OCI-LY7 (cell line): ENCODE results near the gene KREMEN1. TPM values are rescaled to one million over a fixed set of nuclear protein-coding genes. Genes with fewer than 3 reads are reported as not detected.

ENCODE experiments used
- BruUV-seq: library from RNA; stranded (reverse); fragments of 400-500 nt; replicated peaks from 2 replicates; lab custom pipeline; 2021; lab: Mats Ljungman, UMichigan
- CTCF ChIA-PET: fragments of 300-600 bp; sonication (Branson Sonifier 250); formaldehyde crosslinking; loops from one replicate; lab custom pipeline; 2022; ENCODE audit warnings: antibody characterized with exemption; ENCODE audit not compliant: unreplicated experiment; lab: Charles Lee
- POLR2A ChIA-PET: fragments of 300-600 bp; sonication (Branson Sonifier 250); formaldehyde crosslinking; loops from one replicate; lab custom pipeline; 2022; ENCODE audit warnings: antibody characterized with exemption; lab: Charles Lee
- DNase-seq: peaks from one replicate; pipeline ENCODE4 v3.0.0-alpha.2; 2015; ENCODE audit warnings: low spot score
- H2AFZ ChIP-seq: fragments of 200-600 bp; sonication (generic), shearing (Covaris generic); 2 replicates; pipeline ENCODE4 v1.6.1; 2014; ENCODE audit warnings: mild to moderate bottlenecking, antibody characterized with exemption, low read length, moderate library complexity
- H3K27ac ChIP-seq: fragments of 200-600 bp; sonication (generic); 2 replicates; pipeline ENCODE4 v1.5.1; 2014; ENCODE audit warnings: mixed run types, low read depth, mild to moderate bottlenecking, moderate library complexity, low read length, inconsistent platforms; ENCODE audit not compliant: poor library complexity, severe bottlenecking
- H3K36me3 ChIP-seq: fragments of 200-600 bp; sonication (generic); 2 replicates; pipeline ENCODE4 v1.6.1; 2014; ENCODE audit warnings: mild to moderate bottlenecking, antibody characterized with exemption, low read length, moderate library complexity, mixed read lengths; ENCODE audit not compliant: insufficient read depth
- H3K4me1 ChIP-seq: fragments of 200-600 bp; sonication (generic); 2 replicates; pipeline ENCODE4 v1.5.1; 2014; ENCODE audit warnings: mild to moderate bottlenecking, low read length; ENCODE audit not compliant: insufficient read depth, poor library complexity, severe bottlenecking
- H3K4me2 ChIP-seq: fragments of 200-600 bp; sonication (generic); 2 replicates; pipeline ENCODE4 v1.6.1; 2014; ENCODE audit warnings: mild to moderate bottlenecking, low read length
- H3K4me3 ChIP-seq: fragments of 200-600 bp; sonication (generic); 2 replicates; pipeline ENCODE4 v1.5.1; 2014; ENCODE audit warnings: mild to moderate bottlenecking, low read depth, low read length; ENCODE audit not compliant: poor library complexity, severe bottlenecking
- H3K79me2 ChIP-seq: fragments of 200-600 bp; sonication (generic); 2 replicates; pipeline ENCODE4 v1.6.1; 2016; ENCODE audit warnings: low read depth, mild to moderate bottlenecking, low read length, moderate library complexity, mixed read lengths; ENCODE audit not compliant: insufficient read depth
- H3K9me2 ChIP-seq: fragments of 200-600 bp; sonication (generic); 2 replicates; pipeline ENCODE4 v1.6.1; 2016; ENCODE audit warnings: mild to moderate bottlenecking, low read length, mixed read lengths; ENCODE audit not compliant: insufficient read depth
- H3K9me3 ChIP-seq: fragments of 200-600 bp; sonication (generic); 2 replicates; pipeline ENCODE4 v1.6.1; 2014; ENCODE audit warnings: mild to moderate bottlenecking, mixed run types, low read length, mixed read lengths
- H4K20me1 ChIP-seq: fragments of 200-600 bp; sonication (generic); 2 replicates; pipeline ENCODE4 v1.6.1; 2014; ENCODE audit warnings: mild to moderate bottlenecking, antibody characterized with exemption, low read length, moderate library complexity, mixed read lengths; ENCODE audit not compliant: insufficient read depth
- CTCF ChIP-seq: fragments of 200-600 bp; sonication (generic); conservative IDR thresholded peaks from 2 replicates; pipeline ENCODE4 v1.5.1; 2014; ENCODE audit warnings: mild to moderate bottlenecking, antibody characterized with exemption, low read length, moderate library complexity, mixed read lengths
- EZH2phosphoT487 ChIP-seq: fragments of 200-600 bp; sonication (generic); IDR thresholded peaks from 2 replicates; pipeline ENCODE4 v1.6.1; 2018; ENCODE audit warnings: low read depth, borderline replicate concordance, mild to moderate bottlenecking, mixed run types, antibody characterized with exemption, low read length, moderate library complexity, mixed read lengths
- intact Hi-C: fragments of 100-400 bp; cut with micrococcal nuclease; formaldehyde crosslinking; loops from one replicate; pipeline ENCODE4 v1.10.0; 2022; ENCODE audit not compliant: unreplicated experiment
- total RNA-seq, 2 experiments: library from RNA; depleted of rRNA in 1 of 2; stranded (reverse); fragments of >200 nt in 1 of 2; shearing (Covaris generic) in 1 of 2; gene quantifications; 2 replicates each; pipeline ENCODE4 v1.2.3, GENCODE V29; 2014 to 2022

KREMEN1 gene
- total RNA-seq, 2 experiments from 2014 or later, result not detected

- H3K4me2 ChIP-seq, result no peak overlapping the region
- H3K9me2 ChIP-seq, result no peaks in the 10 kb centered on the region
- no peaks in the 10 kb centered on the region for H3K36me3 ChIP-seq
- POLR2A ChIA-PET, result no interaction called here
- BruUV-seq, result no TSS peak
- H3K79me2 ChIP-seq, result no peaks in the 10 kb centered on the region
- TF ChIP-seq EZH2phosphoT487, result no peak
- TF ChIP-seq CTCF, result no peak
- H3K9me3 ChIP-seq, result no peaks in the 10 kb centered on the region
- no peaks in the 10 kb centered on the region for H3K4me1 ChIP-seq
- CTCF ChIA-PET, result no interaction called here
- no peaks in the 10 kb centered on the region for H4K20me1 ChIP-seq
- H2AFZ ChIP-seq, result no peak overlapping the region
- H3K4me3 ChIP-seq, result no peak overlapping the region
- intact Hi-C loops, result no loop called here
- no peak overlapping the region for H3K27ac ChIP-seq
- no peak for DNase-seq
Measured at GRCh38 chr22:29031227-29032011, 41.4 kb upstream of the KREMEN1 start.

DNA sequence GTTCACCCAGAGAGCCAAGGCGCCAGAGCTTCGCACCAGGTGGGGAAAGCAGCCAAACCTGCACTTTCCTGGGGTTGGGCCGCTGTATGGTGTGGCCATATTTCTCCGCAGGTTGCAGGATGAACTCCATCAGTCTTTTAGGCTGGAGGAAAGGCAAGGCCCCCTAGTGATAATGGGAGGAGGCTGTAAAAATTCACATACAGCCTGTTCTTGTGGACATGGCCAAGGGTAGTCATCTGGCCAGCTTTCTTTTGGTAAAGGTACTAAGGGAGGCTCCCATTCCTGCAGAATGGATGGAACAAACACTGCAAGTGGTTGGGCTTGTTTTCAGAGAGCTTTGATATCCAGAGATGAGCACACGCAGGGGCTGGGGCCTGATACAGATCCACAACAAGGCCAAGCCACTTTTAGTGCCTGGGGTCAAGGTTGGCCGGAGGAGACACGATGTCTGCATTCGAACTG lies 40.8 kb upstream of the KREMEN1 start:
- no peak for DNase-seq
- ChIA-PET CTCF (no interaction called here), POLR2A (interaction anchor here (0.7 kb wide), 2 partner anchors 346 to 397 kb away, joined by 3 read pairs; no protein-coding TSS in a partner anchor)
- H4K20me1 ChIP-seq, result no peaks in the 10 kb centered on the region
- no peak overlapping the region for H2AFZ ChIP-seq
- H3K4me3 ChIP-seq, result no peak overlapping the region
- H3K27ac ChIP-seq, result no peak overlapping the region
- intact Hi-C loops, result no loop called here
- no peaks in the 10 kb centered on the region for H3K4me1 ChIP-seq
- no TSS peak for BruUV-seq
- TF ChIP-seq EZH2phosphoT487 (no peak), CTCF (no peak)
- no peak overlapping the region for H3K4me2 ChIP-seq
- H3K9me3 ChIP-seq, result no peaks in the 10 kb centered on the region
- H3K36me3 ChIP-seq, result no peaks in the 10 kb centered on the region
- H3K9me2 ChIP-seq, result no peaks in the 10 kb centered on the region
- no peaks in the 10 kb centered on the region for H3K79me2 ChIP-seq

DNA sequence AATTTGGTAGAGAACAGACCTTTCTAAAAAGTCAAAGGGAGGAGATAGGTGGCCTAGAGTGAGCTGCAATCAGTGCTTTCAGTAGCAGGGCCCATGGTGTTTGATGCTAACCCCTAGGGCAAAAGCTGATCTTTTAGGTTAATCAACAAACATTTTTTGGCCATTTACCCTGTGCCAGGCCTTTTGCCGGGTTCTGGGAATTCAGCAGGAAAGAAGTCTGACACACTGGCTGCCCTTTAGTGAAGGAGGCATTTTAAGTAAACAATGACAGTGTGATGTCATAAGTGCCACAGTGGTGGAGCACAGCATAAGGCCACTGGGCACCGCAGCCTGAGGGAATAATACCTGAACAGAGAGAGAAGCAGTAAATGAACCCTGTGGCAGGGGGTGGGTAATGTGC lies 40.3 kb upstream of the KREMEN1 start:
- POLR2A ChIA-PET, result interaction anchor here (0.7 kb wide), 2 partner anchors 347 to 397 kb away, joined by 3 read pairs; no protein-coding TSS in a partner anchor
- TF ChIP-seq CTCF (no peak), EZH2phosphoT487 (no peak)
- Histone ChIP-seq H3K36me3 (no peaks in the 10 kb centered on the region), H3K27ac (no peak overlapping the region), H3K4me1 (no peaks in the 10 kb centered on the region), H3K4me2 (no peak overlapping the region), H3K9me2 (no peaks in the 10 kb centered on the region), H3K9me3 (no peaks in the 10 kb centered on the region), H3K79me2 (no peaks in the 10 kb centered on the region), H3K4me3 (no peak overlapping the region), H4K20me1 (no peaks in the 10 kb centered on the region), H2AFZ (no peak overlapping the region)
- BruUV-seq, result no TSS peak
- DNase-seq, result no peak
- CTCF ChIA-PET, result no interaction called here
- intact Hi-C loops, result no loop called here
